Measurements from ENCODE around the gene HTD2. TPM values are rescaled to one million over a fixed set of nuclear protein-coding genes. Genes with fewer than 3 reads are reported as not detected.
A peak's percentile ranks its signal among the peaks of the same experiment; 100 is the strongest.
"Not testable (repeated sequence)": the region's sequence is repeated elsewhere in the genome, so short reads cannot be mapped to it uniquely, and the experiment has no call there.

HTD2 gene
- total and polyA plus RNA-seq, 10 donors = 2.3 to 20.0 (median 8.2) TPM

GRCh38 chr3:58288011-58288728 lies 18.1 kb upstream of the HTD2 start:
- peak overlapping the region in 6 of 8 donors; percentile 22 to 63 (median 44) for H3K27ac ChIP-seq
- intact Hi-C loops (cut with DNase I; ENCODE audit: low total_unique reads) = no loop called here
- no peaks in the 10 kb centered on the region for H3K27me3 ChIP-seq (replicated peaks in 1 of 7)
- H3K36me3 ChIP-seq = peaks cover 0 to 91% (median 38%) of the 10 kb centered on the region in 6 donors
- no peaks in the 10 kb centered on the region for H3K9me3 ChIP-seq
- TF ChIP-seq CTCF (IDR thresholded peaks at IDR 0.05 in 8 of 11, conservative IDR thresholded peaks at IDR 0.05 in 3 of 11) (peak in 2 of 11 experiments; percentile 12 to 14), POLR2A (IDR thresholded peaks at IDR 0.05) (no peak), POLR2AphosphoS5 (IDR thresholded peaks at IDR 0.05) (no peak)
- 70 to 83% (median 77%) methylated on average over 4 of the region's 4 CpGs for WGBS, 5 donors
- H3K4me3 ChIP-seq = no peak overlapping the region
- no peak for DNase-seq
- H3K4me1 ChIP-seq = peaks cover 0 to 20% (median 3%) of the 10 kb centered on the region in 6 donors

- Histone ChIP-seq H3K36me3 (peaks cover 0 to 91% (median 40%) of the 10 kb centered on the region in 6 donors), H3K27ac (peak overlapping the region in 3 of 8 donors; percentile 27 to 63 (median 52)), H3K4me1 (peaks cover 0 to 20% (median 3%) of the 10 kb centered on the region in 6 donors)
- H3K9me3 ChIP-seq; H3K4me3 ChIP-seq; DNase-seq; intact Hi-C loops (cut with DNase I; ENCODE audit: low total_unique reads); H3K27me3 ChIP-seq (replicated peaks in 1 of 7): not testable (repeated sequence)
- 71 to 82% (median 78%) methylated on average over 3 of the region's 4 CpGs for WGBS, 5 donors
Measured at GRCh38 chr3:58288964-58289613, 17.2 kb upstream of the HTD2 start.

GRCh38 chr3:58290446-58290845 lies 15.9 kb upstream of the HTD2 start:
- Histone ChIP-seq H3K4me1 (peaks cover 0 to 20% (median 3%) of the 10 kb centered on the region in 6 donors), H3K36me3 (peaks cover 0 to 84% (median 36%) of the 10 kb centered on the region in 6 donors)
- not testable (repeated sequence) for H3K27ac ChIP-seq; H3K27me3 ChIP-seq (replicated peaks in 1 of 7); H3K4me3 ChIP-seq; DNase-seq; H3K9me3 ChIP-seq
- intact Hi-C loops (cut with DNase I; ENCODE audit: low total_unique reads) = loop anchor here (10.0 kb wide), 1 partner anchor 46 kb away; no protein-coding TSS in a partner anchor
- 92 to 100% (median 97%) methylated on average over 6 to 32 of the region's 33 CpGs for WGBS, 5 donors

GRCh38 chr3:58291671-58292338 lies 14.5 kb upstream of the HTD2 start:
- H3K4me3 ChIP-seq = no peak overlapping the region
- H3K4me1 ChIP-seq = peaks cover 0 to 27% (median 3%) of the 10 kb centered on the region in 6 donors
- H3K27me3 ChIP-seq (replicated peaks in 1 of 7) = no peaks in the 10 kb centered on the region
- peaks cover 0 to 10% (median 0%) of the 10 kb centered on the region in 8 donors for H3K9me3 ChIP-seq
- H3K36me3 ChIP-seq = peaks cover 0 to 71% (median 27%) of the 10 kb centered on the region in 6 donors
- 68 to 88% (median 79%) methylated on average over 9 of the region's 9 CpGs for WGBS, 5 donors
- no peak overlapping the region for H3K27ac ChIP-seq
- no peak for DNase-seq
- intact Hi-C loops (cut with DNase I; ENCODE audit: low total_unique reads) = loop anchor here (10.0 kb wide), 1 partner anchor 47 kb away; no protein-coding TSS in a partner anchor
- TF ChIP-seq POLR2AphosphoS5 (IDR thresholded peaks at IDR 0.05) (no peak), POLR2A (IDR thresholded peaks at IDR 0.05) (no peak), CTCF (IDR thresholded peaks at IDR 0.05 in 8 of 11, conservative IDR thresholded peaks at IDR 0.05 in 3 of 11) (no peak)

All from spleen (tissue), 11 donors.